PC-9 (cell line): Measurements from ENCODE around the gene C19orf53.

Experiments used
- CTCF ChIP-seq: fragments of 200-600 bp; sonication (generic); conservative IDR thresholded peaks from 2 replicates; pipeline ENCODE4 v1.6.1; 2017; ENCODE audit warnings: mixed run types, antibody characterized with exemption, mild to moderate bottlenecking, moderate library complexity
- EZH2 ChIP-seq: fragments of 200-600 bp; sonication (generic); IDR thresholded peaks from 2 replicates; pipeline ENCODE4 v1.8.0; 2017; ENCODE audit warnings: antibody characterized with exemption, low read depth

- TF ChIP-seq CTCF (no peak), EZH2 (no peak)
These were observed 44.4 kb upstream of the C19orf53 start for GRCh38 chr19:13729859-13730258.
